Prostate gland (tissue), 2 donors: ENCODE results near the gene LRRC73.

Source experiments
- CTCF ChIP-seq, 4 experiments: fragments of 200-600 bp in 2 of 4; fragments of 450-650 bp in 2 of 4; sonication (generic) in 2 of 4; IDR thresholded peaks; 1 replicate in 3 of 4; 2 replicates in 1 of 4; pipeline ENCODE4 v1.5.1; 2016 to 2019; ENCODE audit warnings: antibody characterized with exemption in 4 of 4, mild to moderate bottlenecking in 2 of 4, moderate library complexity in 2 of 4
- POLR2A ChIP-seq: fragments of 450-650 bp; IDR thresholded peaks from one replicate; pipeline ENCODE4 v1.6.1; 2016; ENCODE audit warnings: antibody characterized with exemption, mild to moderate bottlenecking
- POLR2AphosphoS5 ChIP-seq: sonication (generic); formaldehyde crosslinking; IDR thresholded peaks from one replicate; pipeline ENCODE4 v1.6.1; 2017; ENCODE audit warnings: antibody characterized with exemption

DNA sequence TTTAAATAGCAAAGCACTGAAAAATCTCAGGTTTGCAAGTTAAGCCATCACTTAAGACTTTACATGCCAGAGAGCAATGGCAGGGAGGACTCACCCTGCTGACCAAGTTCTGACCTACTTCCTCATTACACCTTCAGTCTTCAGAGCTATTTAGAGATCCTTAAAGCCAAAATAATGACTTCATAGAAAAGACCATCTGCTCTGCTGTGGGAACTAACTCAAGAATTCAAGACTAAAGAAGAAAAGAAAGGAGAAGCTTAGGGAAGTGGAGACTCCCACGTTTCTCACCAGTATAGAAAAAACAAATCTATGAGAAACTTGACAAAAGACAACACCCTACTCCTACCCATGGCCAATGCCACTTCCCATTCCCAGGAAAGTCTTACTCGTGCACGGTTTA is 37.1 kb upstream of the LRRC73 start:
- TF ChIP-seq POLR2A (no peak), CTCF (IDR thresholded peaks at IDR 0.05) (no peak), POLR2AphosphoS5 (no peak)
